DOHH2 (cell line): ENCODE data around the gene EIF4B.

Experiments used
- H3F3A ChIP-seq: fragments of 200-600 bp; sonication (generic), shearing (Covaris generic); 2 replicates; pipeline ENCODE4 v1.6.0; 2016; ENCODE audit warnings: antibody characterized with exemption, mild to moderate bottlenecking; ENCODE audit not compliant: control insufficient read depth, insufficient read depth
- H3K27ac ChIP-seq: fragments of 200-600 bp; sonication (generic); 2 replicates; pipeline ENCODE4 v1.5.1; 2014; ENCODE audit warnings: low read depth, mild to moderate bottlenecking, low read length, moderate library complexity
- H3K27me3 ChIP-seq: fragments of 200-600 bp; sonication (generic); 2 replicates; pipeline ENCODE4 v1.6.1; 2014; ENCODE audit warnings: mild to moderate bottlenecking, low read length, mixed read lengths; ENCODE audit not compliant: control insufficient read depth
- H3K36me3 ChIP-seq: fragments of 200-600 bp; sonication (generic); 2 replicates; pipeline ENCODE4 v1.6.1; 2014; ENCODE audit warnings: mild to moderate bottlenecking, low read length, moderate library complexity, mixed read lengths; ENCODE audit not compliant: control insufficient read depth
- H3K4me1 ChIP-seq: fragments of 200-600 bp; sonication (generic); 2 replicates; pipeline ENCODE4 v1.6.1; 2014; ENCODE audit warnings: mild to moderate bottlenecking, low read length, mixed read lengths; ENCODE audit not compliant: control insufficient read depth
- H3K4me2 ChIP-seq: fragments of 200-600 bp; sonication (generic); 2 replicates; pipeline ENCODE4 v1.6.0; 2014; ENCODE audit warnings: mild to moderate bottlenecking, low read length, moderate library complexity
- H3K4me3 ChIP-seq: fragments of 200-600 bp; sonication (generic); 2 replicates; pipeline ENCODE4 v1.5.1; 2014; ENCODE audit warnings: mild to moderate bottlenecking, low read length, mixed read lengths
- H3K79me2 ChIP-seq: fragments of 200-600 bp; sonication (generic); 2 replicates; pipeline ENCODE4 v1.6.1; 2014; ENCODE audit warnings: mild to moderate bottlenecking, low read length, mixed read lengths; ENCODE audit not compliant: control insufficient read depth
- H3K9me2 ChIP-seq: fragments of 200-600 bp; sonication (generic); replicated peaks from 2 replicates; pipeline ENCODE4 v1.6.1; 2014; ENCODE audit warnings: mild to moderate bottlenecking, low read length, mixed read lengths; ENCODE audit not compliant: control insufficient read depth
- H3K9me3 ChIP-seq: fragments of 200-600 bp; sonication (generic); 2 replicates; pipeline ENCODE4 v1.6.1; 2014; ENCODE audit warnings: antibody characterized with exemption, low read length, mixed read lengths; ENCODE audit not compliant: control insufficient read depth, insufficient read depth
- H4K20me1 ChIP-seq: fragments of 200-600 bp; sonication (generic); 2 replicates; pipeline ENCODE4 v1.6.0; 2014; ENCODE audit warnings: low read depth, mild to moderate bottlenecking, antibody characterized with exemption, low read length, moderate library complexity; ENCODE audit not compliant: control insufficient read depth, insufficient read depth
- EZH2phosphoT487 ChIP-seq: fragments of 200-600 bp; sonication (generic); IDR thresholded peaks from 2 replicates; pipeline ENCODE4 v1.6.1; 2017; ENCODE audit warnings: borderline replicate concordance, mild to moderate bottlenecking, antibody characterized with exemption, low read length, moderate library complexity, mixed read lengths
- TF ChIP-seq, protein P1 (sequence below): fragments of 200-600 bp; sonication (generic); IDR thresholded peaks from one replicate; pipeline ENCODE4 v1.5.1; 2014; ENCODE audit warnings: antibody characterized with exemption, mild to moderate bottlenecking, low read depth, low read length; ENCODE audit not compliant: poor library complexity, severe bottlenecking

EIF4B gene

DNA sequence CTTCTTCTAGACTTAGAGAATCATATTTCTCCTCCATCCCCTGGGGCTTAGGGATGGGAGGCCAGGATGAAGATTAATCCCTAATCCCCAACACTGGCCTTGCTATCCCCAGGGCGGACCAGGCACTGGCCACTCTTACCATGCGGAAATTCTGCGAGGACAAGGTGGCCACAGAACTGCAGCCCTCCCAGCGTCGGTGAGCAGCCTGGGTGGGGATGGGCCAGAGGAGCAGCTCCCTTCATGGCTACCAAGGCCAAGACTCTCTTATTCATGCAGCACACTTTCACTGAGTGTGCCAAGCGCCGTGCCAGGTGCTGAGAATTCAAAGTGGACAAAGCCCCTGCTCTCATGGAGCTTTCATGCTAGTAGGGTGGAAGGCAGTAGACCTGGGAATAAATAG is 50.6 kb downstream of the EIF4B start:
- Histone ChIP-seq H3K36me3 (no peaks in the 10 kb centered on the region), H3K9me3 (no peaks in the 10 kb centered on the region), H3K27ac (no peak overlapping the region), H3K79me2 (no peaks in the 10 kb centered on the region), H3K4me3 (no peak overlapping the region), H3F3A (0 out of 2 replicates have a peak, but pooled peaks cover 4% of the 10 kb centered on the region), H3K27me3 (peaks cover 5% of the 10 kb centered on the region), H4K20me1 (0 out of 2 replicates have a peak, but pooled peaks cover 3% of the 10 kb centered on the region), H3K9me2 (no peaks in the 10 kb centered on the region), H3K4me1 (peaks cover 9% of the 10 kb centered on the region), H3K4me2 (no peak overlapping the region)
- TF ChIP-seq, protein P1, sequence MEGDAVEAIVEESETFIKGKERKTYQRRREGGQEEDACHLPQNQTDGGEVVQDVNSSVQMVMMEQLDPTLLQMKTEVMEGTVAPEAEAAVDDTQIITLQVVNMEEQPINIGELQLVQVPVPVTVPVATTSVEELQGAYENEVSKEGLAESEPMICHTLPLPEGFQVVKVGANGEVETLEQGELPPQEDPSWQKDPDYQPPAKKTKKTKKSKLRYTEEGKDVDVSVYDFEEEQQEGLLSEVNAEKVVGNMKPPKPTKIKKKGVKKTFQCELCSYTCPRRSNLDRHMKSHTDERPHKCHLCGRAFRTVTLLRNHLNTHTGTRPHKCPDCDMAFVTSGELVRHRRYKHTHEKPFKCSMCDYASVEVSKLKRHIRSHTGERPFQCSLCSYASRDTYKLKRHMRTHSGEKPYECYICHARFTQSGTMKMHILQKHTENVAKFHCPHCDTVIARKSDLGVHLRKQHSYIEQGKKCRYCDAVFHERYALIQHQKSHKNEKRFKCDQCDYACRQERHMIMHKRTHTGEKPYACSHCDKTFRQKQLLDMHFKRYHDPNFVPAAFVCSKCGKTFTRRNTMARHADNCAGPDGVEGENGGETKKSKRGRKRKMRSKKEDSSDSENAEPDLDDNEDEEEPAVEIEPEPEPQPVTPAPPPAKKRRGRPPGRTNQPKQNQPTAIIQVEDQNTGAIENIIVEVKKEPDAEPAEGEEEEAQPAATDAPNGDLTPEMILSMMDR: no peak
- no peak for TF ChIP-seq EZH2phosphoT487

DNA sequence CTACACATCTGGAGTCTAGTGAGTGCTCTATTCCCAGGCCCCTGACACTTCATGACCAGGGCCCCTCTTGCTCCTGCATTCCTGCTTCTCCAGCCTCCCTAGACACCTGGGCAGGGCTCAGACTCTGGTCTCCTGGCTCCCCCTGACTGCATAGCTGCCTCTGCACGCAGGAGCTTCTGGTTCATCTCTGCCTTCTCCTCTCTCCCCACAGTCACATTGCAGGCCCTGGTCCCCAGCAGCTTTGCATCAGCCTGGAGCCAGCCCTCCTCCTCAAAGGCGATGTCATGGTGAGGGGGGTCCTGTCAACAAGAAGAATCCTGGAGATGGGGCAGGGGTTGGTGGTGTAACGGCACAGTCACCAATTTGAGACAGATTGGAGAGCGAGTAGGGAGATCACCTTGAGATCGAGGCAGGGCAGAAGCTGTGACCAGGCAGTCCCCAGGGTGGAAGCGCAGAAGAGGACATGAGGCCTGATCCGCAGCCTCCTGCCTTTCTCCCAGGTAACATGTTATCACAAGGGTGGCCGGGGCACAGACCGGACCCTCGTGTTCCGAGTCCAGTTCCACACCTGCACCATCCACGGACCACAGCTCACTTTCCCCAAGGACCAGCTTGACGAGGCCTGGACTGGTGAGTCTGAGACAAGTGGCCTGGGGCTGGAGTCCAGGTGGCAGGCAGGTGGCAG is 51.7 kb downstream of the EIF4B start:
- peaks cover 9% of the 10 kb centered on the region for H3K4me1 ChIP-seq
- no peak overlapping the region for H3K4me3 ChIP-seq
- no peak for TF ChIP-seq EZH2phosphoT487
- TF ChIP-seq, protein P1: no peak
- no peak overlapping the region for H3K27ac ChIP-seq
- no peak overlapping the region for H3K4me2 ChIP-seq
- no peaks in the 10 kb centered on the region for H3K9me3 ChIP-seq
- no peaks in the 10 kb centered on the region for H3K36me3 ChIP-seq
- 0 out of 2 replicates have a peak, but pooled peaks cover 3% of the 10 kb centered on the region for H4K20me1 ChIP-seq
- no peaks in the 10 kb centered on the region for H3K79me2 ChIP-seq
- H3K27me3 ChIP-seq: peaks cover 5% of the 10 kb centered on the region
- 0 out of 2 replicates have a peak, but pooled peaks cover 4% of the 10 kb centered on the region for H3F3A ChIP-seq
- no peaks in the 10 kb centered on the region for H3K9me2 ChIP-seq

DNA sequence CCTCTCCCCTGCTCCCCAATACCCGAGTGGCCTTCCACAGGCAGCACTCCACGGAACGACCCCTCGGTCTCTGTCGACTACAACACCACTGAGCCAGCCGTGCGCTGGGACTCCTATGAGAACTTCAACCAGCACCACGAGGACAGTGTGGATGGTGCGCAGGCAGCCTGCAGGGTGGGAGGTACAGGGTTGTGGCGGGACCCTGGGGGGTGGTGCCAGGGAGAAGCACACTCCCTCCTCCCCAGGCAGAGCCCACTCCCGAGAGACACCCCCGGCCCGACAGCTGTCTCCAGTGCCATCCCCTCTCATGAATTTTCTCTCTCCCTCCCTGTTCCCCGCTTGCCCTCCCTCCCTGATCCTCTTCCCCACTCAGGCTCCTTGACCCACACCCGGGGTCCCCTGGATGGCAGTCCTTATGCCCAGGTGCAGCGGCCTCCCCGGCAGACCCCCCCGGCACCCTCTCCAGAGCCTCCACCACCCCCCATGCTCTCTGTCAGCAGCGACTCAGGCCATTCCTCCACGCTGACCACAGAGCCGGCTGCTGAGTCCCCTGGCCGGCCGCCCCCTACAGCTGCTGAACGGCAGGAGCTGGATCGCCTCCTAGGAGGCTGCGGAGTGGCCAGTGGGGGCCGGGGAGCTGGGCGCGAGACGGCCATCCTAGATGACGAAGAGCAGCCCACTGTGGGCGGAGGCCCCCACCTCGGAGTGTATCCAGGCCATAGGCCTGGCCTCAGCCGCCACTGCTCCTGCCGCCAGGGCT is 52.6 kb downstream of the EIF4B start:
- H3K36me3 ChIP-seq: peaks cover under 1% of the 10 kb centered on the region; the same call in 1 of the 2 replicates
- H3K4me3 ChIP-seq: no peak overlapping the region
- H3K9me3 ChIP-seq: no peaks in the 10 kb centered on the region
- 0 out of 2 replicates have a peak, but pooled peaks cover 4% of the 10 kb centered on the region for H3F3A ChIP-seq
- TF ChIP-seq, protein P1: no peak
- TF ChIP-seq EZH2phosphoT487: no peak
- H3K79me2 ChIP-seq: no peaks in the 10 kb centered on the region
- no peak overlapping the region for H3K4me2 ChIP-seq
- H3K4me1 ChIP-seq: peaks cover 2% of the 10 kb centered on the region
- peaks cover 5% of the 10 kb centered on the region for H3K27me3 ChIP-seq
- H4K20me1 ChIP-seq: no peaks in the 10 kb centered on the region
- no peaks in the 10 kb centered on the region for H3K9me2 ChIP-seq
- H3K27ac ChIP-seq: no peak overlapping the region
